OCI-LY3 (cell line): Measurements from ENCODE around the gene GRAMD2B.

Source experiments
- H2AFZ ChIP-seq: fragments of 200-600, 300-600 bp; shearing (Covaris generic); 2 replicates; pipeline ENCODE4 v1.6.0; 2014; ENCODE audit warnings: antibody characterized with exemption, low read depth, low read length
- H3K27ac ChIP-seq: fragments of 200-600, 300-600 bp; sonication (generic); 2 replicates; pipeline ENCODE4 v1.5.1; 2014; ENCODE audit warnings: mild to moderate bottlenecking, low read length, moderate library complexity, mixed read lengths
- H3K27me3 ChIP-seq: fragments of 200-600, 300-600 bp; sonication (generic); 2 replicates; pipeline ENCODE4 v1.6.1; 2014; ENCODE audit warnings: low read depth, low read length, mixed read lengths
- H3K36me3 ChIP-seq: fragments of 200-600, 300-600 bp; sonication (generic); replicated peaks from 2 replicates; pipeline ENCODE3; 2014; ENCODE audit warnings: low read depth, low read length, mixed read lengths
- H3K4me1 ChIP-seq: fragments of 300-600, 200-600 bp; sonication (generic); 2 replicates; pipeline ENCODE4 v1.6.1; 2014; ENCODE audit warnings: low read length, mixed read lengths
- H3K4me2 ChIP-seq: fragments of 200-600, 300-600 bp; sonication (generic); 2 replicates; pipeline ENCODE4 v1.6.1; 2014; ENCODE audit warnings: low read length, mixed read lengths
- H3K4me3 ChIP-seq: fragments of 300-600, 200-600 bp; sonication (generic); 2 replicates; pipeline ENCODE4 v1.5.1; 2014; ENCODE audit warnings: antibody characterized with exemption, mild to moderate bottlenecking, low read length, moderate library complexity
- H3K79me2 ChIP-seq: fragments of 300-600, 200-600 bp; shearing (Covaris generic); 2 replicates; pipeline ENCODE4 v1.6.1; 2014; ENCODE audit warnings: mild to moderate bottlenecking, low read length, mixed read lengths
- H3K9ac ChIP-seq: fragments of 300-600, 200-600 bp; shearing (Covaris generic); 2 replicates; pipeline ENCODE4 v1.6.0; 2014; ENCODE audit warnings: mild to moderate bottlenecking, low read length, moderate library complexity
- H3K9me3 ChIP-seq: fragments of 200-600, 300-600 bp; shearing (Covaris generic); 2 replicates; pipeline ENCODE4 v1.6.1; 2014; ENCODE audit warnings: low read length, mixed read lengths; ENCODE audit not compliant: insufficient read depth
- H4K20me1 ChIP-seq: fragments of 200-600, 300-600 bp; sonication (generic); 2 replicates; pipeline ENCODE4 v1.6.1; 2016; ENCODE audit warnings: low read length, mixed read lengths; ENCODE audit not compliant: insufficient read depth
- EZH2phosphoT487 ChIP-seq: fragments of 200-600 bp; shearing (Covaris generic); IDR thresholded peaks from 2 replicates; pipeline ENCODE4 v1.6.1; 2018; ENCODE audit warnings: antibody characterized with exemption, mixed run types, low read depth
- TF ChIP-seq, protein P1 (sequence below): fragments of 200-600, 300-600 bp; sonication (generic); IDR thresholded peaks from 2 replicates; pipeline ENCODE4 v1.5.1; 2014; ENCODE audit warnings: antibody characterized with exemption, low read length, low read depth

GRAMD2B gene

DNA sequence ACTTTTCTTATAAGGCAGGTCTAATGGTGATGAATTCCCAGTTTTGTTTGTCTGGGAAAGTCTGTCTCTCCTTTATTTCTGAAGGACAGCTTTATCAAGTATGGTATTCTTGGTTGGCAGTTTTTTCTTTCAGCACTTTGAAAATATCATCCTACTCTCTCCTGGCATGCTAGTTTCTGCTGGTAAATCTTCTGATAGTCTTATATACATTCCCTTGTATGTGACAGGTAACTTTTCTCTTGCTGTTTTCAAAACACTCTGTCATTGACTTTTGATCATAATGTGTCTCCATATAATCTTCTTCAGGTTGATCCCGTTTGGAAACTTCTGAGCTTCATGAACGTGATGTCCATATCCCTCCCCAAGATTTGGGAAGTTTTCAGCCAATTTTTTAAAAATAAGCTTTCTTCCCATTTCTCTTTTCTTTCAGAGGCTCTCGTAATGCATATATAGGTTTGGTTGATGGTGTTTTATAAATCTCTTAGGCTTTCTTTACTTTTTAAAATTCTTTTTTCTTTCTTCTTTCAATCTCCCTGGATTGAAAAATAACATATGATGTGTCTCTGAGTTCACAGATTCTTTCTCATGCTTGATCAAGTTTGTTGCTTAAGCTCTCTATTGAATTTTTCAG lies 22.5 kb upstream of the GRAMD2B start:
- no peaks in the 10 kb centered on the region for H3K79me2 ChIP-seq
- H3K36me3 ChIP-seq, result peaks cover 3% of the 10 kb centered on the region
- TF ChIP-seq, protein P1, sequence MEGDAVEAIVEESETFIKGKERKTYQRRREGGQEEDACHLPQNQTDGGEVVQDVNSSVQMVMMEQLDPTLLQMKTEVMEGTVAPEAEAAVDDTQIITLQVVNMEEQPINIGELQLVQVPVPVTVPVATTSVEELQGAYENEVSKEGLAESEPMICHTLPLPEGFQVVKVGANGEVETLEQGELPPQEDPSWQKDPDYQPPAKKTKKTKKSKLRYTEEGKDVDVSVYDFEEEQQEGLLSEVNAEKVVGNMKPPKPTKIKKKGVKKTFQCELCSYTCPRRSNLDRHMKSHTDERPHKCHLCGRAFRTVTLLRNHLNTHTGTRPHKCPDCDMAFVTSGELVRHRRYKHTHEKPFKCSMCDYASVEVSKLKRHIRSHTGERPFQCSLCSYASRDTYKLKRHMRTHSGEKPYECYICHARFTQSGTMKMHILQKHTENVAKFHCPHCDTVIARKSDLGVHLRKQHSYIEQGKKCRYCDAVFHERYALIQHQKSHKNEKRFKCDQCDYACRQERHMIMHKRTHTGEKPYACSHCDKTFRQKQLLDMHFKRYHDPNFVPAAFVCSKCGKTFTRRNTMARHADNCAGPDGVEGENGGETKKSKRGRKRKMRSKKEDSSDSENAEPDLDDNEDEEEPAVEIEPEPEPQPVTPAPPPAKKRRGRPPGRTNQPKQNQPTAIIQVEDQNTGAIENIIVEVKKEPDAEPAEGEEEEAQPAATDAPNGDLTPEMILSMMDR, result no peak
- no peaks in the 10 kb centered on the region for H3K27me3 ChIP-seq
- H3K9me3 ChIP-seq, result peaks cover 20% of the 10 kb centered on the region; the same call in 1 of the 2 replicates
- no peak overlapping the region for H3K4me2 ChIP-seq
- H3K9ac ChIP-seq, result no peak overlapping the region
- H3K4me3 ChIP-seq, result no peak overlapping the region
- no peak overlapping the region for H3K27ac ChIP-seq
- no peak overlapping the region for H2AFZ ChIP-seq
- H3K4me1 ChIP-seq, result no peaks in the 10 kb centered on the region
- no peaks in the 10 kb centered on the region for H4K20me1 ChIP-seq

DNA sequence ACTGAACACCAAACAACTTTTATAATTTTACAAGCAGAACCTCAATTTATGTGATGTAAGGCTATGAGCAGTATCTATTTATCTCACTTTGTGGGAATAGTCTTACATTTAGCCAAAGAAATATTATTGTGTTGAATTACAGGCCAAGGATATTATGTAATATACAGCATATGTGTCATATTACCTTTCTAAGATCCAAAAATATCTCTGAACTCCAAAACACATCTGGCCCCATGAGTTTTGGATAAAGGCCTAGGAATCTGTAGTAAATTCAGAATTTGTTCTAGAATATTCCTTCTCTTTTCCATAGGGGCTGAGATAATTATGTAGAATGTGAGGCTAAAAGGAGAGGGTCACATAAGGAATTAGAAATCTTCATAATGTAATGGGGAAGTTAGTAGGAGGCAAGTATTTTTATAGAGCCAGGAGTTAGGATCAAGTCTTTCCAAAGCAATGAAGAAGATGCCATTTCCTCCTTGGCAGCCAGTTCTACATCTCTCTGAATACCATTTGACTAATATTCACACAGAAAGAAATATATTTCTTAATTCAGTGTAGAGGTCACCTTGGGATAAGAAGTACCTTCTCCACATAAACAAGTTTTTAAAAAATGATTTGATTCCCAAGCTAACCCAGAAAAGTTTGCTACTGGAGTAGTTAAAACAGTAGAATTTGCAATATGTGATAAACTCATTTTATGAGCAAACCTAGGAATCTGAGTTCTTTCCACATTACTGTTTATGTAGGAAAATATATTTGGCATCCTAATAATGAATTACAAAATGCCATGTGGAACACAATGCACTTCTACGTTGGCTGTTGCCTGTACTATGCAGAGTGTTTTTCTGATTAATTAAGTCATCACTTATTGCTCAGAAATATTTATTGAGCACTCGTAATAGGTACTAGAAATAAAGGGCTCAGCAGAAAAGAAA lies 20.3 kb upstream of the GRAMD2B start:
- Histone ChIP-seq H3K9me3 (peaks cover 20% of the 10 kb centered on the region; the same call in 1 of the 2 replicates), H3K36me3 (peaks cover 3% of the 10 kb centered on the region), H3K4me1 (no peaks in the 10 kb centered on the region), H3K9ac (no peak overlapping the region), H3K27me3 (no peaks in the 10 kb centered on the region), H3K4me2 (no peak overlapping the region), H3K27ac (no peak overlapping the region), H3K79me2 (no peaks in the 10 kb centered on the region), H4K20me1 (no peaks in the 10 kb centered on the region), H2AFZ (no peak overlapping the region), H3K4me3 (no peak overlapping the region)
- TF ChIP-seq, protein P1, result no peak
- no peak for TF ChIP-seq EZH2phosphoT487

DNA sequence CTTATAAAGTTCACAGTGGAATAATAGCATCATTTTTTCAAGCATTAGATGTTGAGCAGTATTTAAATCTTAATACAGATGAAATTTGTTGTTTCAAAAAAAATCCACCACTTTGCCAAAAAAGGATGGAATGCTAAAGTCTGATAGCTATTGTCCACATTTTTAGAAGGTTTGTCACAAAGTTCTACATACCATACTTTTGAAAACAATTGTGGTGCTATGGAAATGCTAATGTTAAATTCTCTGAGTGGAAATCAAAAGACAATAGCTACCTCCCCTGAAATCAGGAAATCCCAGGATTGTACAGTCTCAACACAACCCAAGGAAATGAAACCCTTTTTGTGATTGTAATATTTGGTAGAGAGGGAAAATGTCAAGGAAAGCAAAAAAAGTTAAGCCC lies 19.3 kb upstream of the GRAMD2B start:
- TF ChIP-seq, protein P1, result no peak
- TF ChIP-seq EZH2phosphoT487, result no peak
- Histone ChIP-seq H3K27me3 (no peaks in the 10 kb centered on the region), H3K4me1 (no peaks in the 10 kb centered on the region), H2AFZ (no peak overlapping the region), H3K9me3 (peaks cover 18% of the 10 kb centered on the region; the same call in 1 of the 2 replicates), H3K79me2 (no peaks in the 10 kb centered on the region), H4K20me1 (no peaks in the 10 kb centered on the region), H3K27ac (no peak overlapping the region), H3K4me3 (no peak overlapping the region), H3K9ac (no peak overlapping the region), H3K4me2 (no peak overlapping the region), H3K36me3 (peaks cover 3% of the 10 kb centered on the region)

DNA sequence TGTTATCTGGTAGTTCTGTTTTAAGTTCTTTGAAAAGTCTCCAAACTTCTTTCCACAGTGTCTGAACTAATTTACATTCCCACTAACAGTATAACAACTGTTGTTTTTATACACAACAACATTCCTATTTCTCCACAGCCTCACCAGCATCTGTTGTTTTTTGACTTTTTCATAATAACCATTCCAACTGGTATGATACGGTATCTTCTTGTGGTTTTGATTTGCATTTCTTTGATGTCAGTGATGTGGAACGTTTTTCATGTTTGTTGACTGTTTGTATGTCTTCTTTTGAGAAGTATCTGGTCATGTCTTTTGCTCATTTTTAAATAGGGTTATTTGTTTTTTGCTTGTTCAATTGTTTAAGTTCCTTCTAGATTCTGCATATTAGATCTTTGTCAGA lies 12.6 kb upstream of the GRAMD2B start:
- Histone ChIP-seq H3K27me3 (no peaks in the 10 kb centered on the region), H4K20me1 (no peaks in the 10 kb centered on the region), H3K27ac (no peak overlapping the region), H2AFZ (no peak overlapping the region), H3K9ac (no peak overlapping the region), H3K79me2 (no peaks in the 10 kb centered on the region), H3K4me1 (no peaks in the 10 kb centered on the region), H3K9me3 (no peaks in the 10 kb centered on the region), H3K4me3 (no peak overlapping the region), H3K36me3 (no peaks in the 10 kb centered on the region), H3K4me2 (no peak overlapping the region)
- TF ChIP-seq EZH2phosphoT487, result no peak
- TF ChIP-seq, protein P1, result no peak
